GM12878 (cell line): Measurements from ENCODE around the gene CDC42SE1.

Source experiments
- CTCF ChIP-seq, 3 experiments: IDR thresholded peaks in 2 of 3; conservative IDR thresholded peaks in 1 of 3; 2 replicates each; pipeline ENCODE4 v1.5.1; 2011; ENCODE audit warnings: low read depth in 3 of 3, low read length in 3 of 3, mild to moderate bottlenecking in 3 of 3, control low read depth in 2 of 3, moderate library complexity in 2 of 3, inconsistent platforms in 1 of 3, mixed read lengths in 1 of 3; ENCODE audit not compliant: control insufficient read depth in 2 of 3, insufficient read depth in 1 of 3; ENCODE audit errors: extremely low read depth in 1 of 3
- PML ChIP-seq: IDR thresholded peaks from 2 replicates; pipeline ENCODE4 v1.6.1; 2012; ENCODE audit warnings: low read length, inconsistent platforms
- POLR2AphosphoS5 ChIP-seq: IDR thresholded peaks from 2 replicates; pipeline ENCODE4 v1.6.1; 2011; ENCODE audit warnings: mild to moderate bottlenecking, low read length, inconsistent platforms
- TCF3 ChIP-seq: IDR thresholded peaks from 2 replicates; pipeline ENCODE4 v1.6.1; 2012; ENCODE audit warnings: low read depth, mild to moderate bottlenecking, low read length, borderline replicate concordance; ENCODE audit not compliant: insufficient read depth
- YY1 ChIP-seq: IDR thresholded peaks from 2 replicates; pipeline ENCODE4 v1.6.1; 2011; ENCODE audit warnings: low read depth, mild to moderate bottlenecking, low read length
- TF ChIP-seq, protein P1 (sequence below): fragments of 450-650 bp; formaldehyde crosslinking; IDR thresholded peaks from 2 replicates; pipeline ENCODE4 v1.4.0; 2020; ENCODE audit warnings: mild to moderate bottlenecking, moderate library complexity

DNA sequence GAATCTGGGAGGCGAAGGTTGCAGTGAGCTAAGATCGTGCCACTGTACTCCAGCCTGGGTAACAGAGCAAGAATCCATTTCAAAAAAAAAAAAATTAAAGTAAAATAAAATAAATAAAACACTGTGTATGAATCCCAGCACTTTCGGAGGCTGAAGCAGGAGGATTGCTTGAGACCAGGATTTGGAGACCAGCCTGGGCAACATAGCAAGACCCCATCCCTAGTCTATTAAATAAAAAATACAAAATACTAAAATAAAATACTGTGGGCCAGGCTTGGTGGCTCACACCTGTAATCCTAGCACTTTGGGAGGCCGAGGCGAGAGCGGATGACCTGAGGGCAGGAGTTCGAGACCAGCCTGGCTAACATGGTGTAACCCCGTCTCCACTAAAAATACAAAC lies 27.3 kb downstream of the CDC42SE1 start:
- no peak for TF ChIP-seq CTCF (IDR thresholded peaks at IDR 0.05 in 2 of 3, conservative IDR thresholded peaks at IDR 0.05 in 1 of 3; ENCODE audit: control insufficient read depth in 2 of 3, extremely low read depth in 1 of 3, insufficient read depth in 1 of 3, low read depth in 3 of 3, low read length in 3 of 3)
- no peak for TF ChIP-seq YY1
- TF ChIP-seq, protein P1, sequence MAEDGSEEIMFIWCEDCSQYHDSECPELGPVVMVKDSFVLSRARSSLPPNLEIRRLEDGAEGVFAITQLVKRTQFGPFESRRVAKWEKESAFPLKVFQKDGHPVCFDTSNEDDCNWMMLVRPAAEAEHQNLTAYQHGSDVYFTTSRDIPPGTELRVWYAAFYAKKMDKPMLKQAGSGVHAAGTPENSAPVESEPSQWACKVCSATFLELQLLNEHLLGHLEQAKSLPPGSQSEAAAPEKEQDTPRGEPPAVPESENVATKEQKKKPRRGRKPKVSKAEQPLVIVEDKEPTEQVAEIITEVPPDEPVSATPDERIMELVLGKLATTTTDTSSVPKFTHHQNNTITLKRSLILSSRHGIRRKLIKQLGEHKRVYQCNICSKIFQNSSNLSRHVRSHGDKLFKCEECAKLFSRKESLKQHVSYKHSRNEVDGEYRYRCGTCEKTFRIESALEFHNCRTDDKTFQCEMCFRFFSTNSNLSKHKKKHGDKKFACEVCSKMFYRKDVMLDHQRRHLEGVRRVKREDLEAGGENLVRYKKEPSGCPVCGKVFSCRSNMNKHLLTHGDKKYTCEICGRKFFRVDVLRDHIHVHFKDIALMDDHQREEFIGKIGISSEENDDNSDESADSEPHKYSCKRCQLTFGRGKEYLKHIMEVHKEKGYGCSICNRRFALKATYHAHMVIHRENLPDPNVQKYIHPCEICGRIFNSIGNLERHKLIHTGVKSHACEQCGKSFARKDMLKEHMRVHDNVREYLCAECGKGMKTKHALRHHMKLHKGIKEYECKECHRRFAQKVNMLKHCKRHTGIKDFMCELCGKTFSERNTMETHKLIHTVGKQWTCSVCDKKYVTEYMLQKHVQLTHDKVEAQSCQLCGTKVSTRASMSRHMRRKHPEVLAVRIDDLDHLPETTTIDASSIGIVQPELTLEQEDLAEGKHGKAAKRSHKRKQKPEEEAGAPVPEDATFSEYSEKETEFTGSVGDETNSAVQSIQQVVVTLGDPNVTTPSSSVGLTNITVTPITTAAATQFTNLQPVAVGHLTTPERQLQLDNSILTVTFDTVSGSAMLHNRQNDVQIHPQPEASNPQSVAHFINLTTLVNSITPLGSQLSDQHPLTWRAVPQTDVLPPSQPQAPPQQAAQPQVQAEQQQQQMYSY: no peak
- TF ChIP-seq POLR2AphosphoS5: no peak
- TF ChIP-seq TCF3: no peak
- TF ChIP-seq PML: no peak
